CD4-positive, alpha-beta T cell (primary cell): ENCODE results near the gene AP3B1. TPM values are rescaled to one million over a fixed set of nuclear protein-coding genes. Genes with fewer than 3 reads are reported as not detected.

Experiments used
- ATAC-seq: fragments of 200-7000 bp; cut with Tn5 transposase; one replicate; pipeline ENCODE4 v1.10.0; 2022; ENCODE audit warnings: mild to moderate bottlenecking; ENCODE audit not compliant: poor library complexity
- CTCF ChIA-PET: fragments of 350-600 bp; sonication (Branson Sonifier 250); formaldehyde crosslinking; loops from one replicate; lab custom pipeline; 2021; ENCODE audit warnings: antibody characterized with exemption, inconsistent platforms; lab: Charles Lee
- POLR2A ChIA-PET: fragments of 350-600 bp; sonication (Branson Sonifier 250); formaldehyde crosslinking; loops from one replicate; lab custom pipeline; 2021; ENCODE audit warnings: antibody characterized with exemption, inconsistent platforms; lab: Charles Lee
- DNase-seq, 14 experiments: peaks; one replicate each; pipeline ENCODE4 v3.0.0-alpha.2; 2013 to 2020; ENCODE audit warnings: mixed read lengths in 2 of 14
- H3K27ac ChIP-seq, 2 donors: one replicate each; pipeline versions ENCODE4 v1.5.1 to v1.7.0; 2013; ENCODE audit warnings: low read length in 2 of 2, low read depth in 1 of 2, mild to moderate bottlenecking in 1 of 2
- H3K27me3 ChIP-seq, 2 experiments: 1 replicate in 1 of 2; 2 replicates in 1 of 2; pipeline versions ENCODE4 v1.6.1 to v1.7.0; 2013; ENCODE audit warnings: low read length in 2 of 2, control low read depth in 1 of 2, mild to moderate bottlenecking in 1 of 2, moderate library complexity in 1 of 2; ENCODE audit not compliant: insufficient read depth in 2 of 2, control insufficient read depth in 1 of 2
- H3K36me3 ChIP-seq: one replicate; pipeline ENCODE4 v1.6.1; 2013; ENCODE audit warnings: low read length, control low read depth; ENCODE audit not compliant: insufficient read depth
- H3K4me1 ChIP-seq: one replicate; pipeline ENCODE4 v1.6.1; 2013; ENCODE audit warnings: low read length, control low read depth; ENCODE audit not compliant: insufficient read depth
- H3K4me3 ChIP-seq: one replicate; pipeline ENCODE4 v1.5.1; 2013; ENCODE audit warnings: mild to moderate bottlenecking, low read length, moderate library complexity
- H3K9me3 ChIP-seq, 2 experiments: 1 replicate in 1 of 2; 2 replicates in 1 of 2; pipeline versions ENCODE4 v1.6.1 to v1.7.0; 2013; ENCODE audit warnings: low read length in 2 of 2, mild to moderate bottlenecking in 2 of 2, control low read depth in 1 of 2, moderate library complexity in 1 of 2; ENCODE audit not compliant: control insufficient read depth in 1 of 2, insufficient read depth in 1 of 2
- H3K27ac Mint-ChIP-seq: one replicate; pipeline ENCODE4 v1.8.0; 2020; ENCODE audit warnings: mixed read lengths
- H3K27me3 Mint-ChIP-seq: one replicate; pipeline ENCODE4 v1.8.0; 2021; ENCODE audit warnings: mixed read lengths
- H3K36me3 Mint-ChIP-seq: one replicate; pipeline ENCODE4 v1.8.0; 2021; ENCODE audit warnings: low read depth, mixed read lengths
- H3K4me1 Mint-ChIP-seq: one replicate; pipeline ENCODE4 v1.8.0; 2021; ENCODE audit warnings: low read depth, mixed read lengths
- H3K4me3 Mint-ChIP-seq: one replicate; pipeline ENCODE4 v1.8.0; 2020; ENCODE audit warnings: mild to moderate bottlenecking, mixed read lengths
- H3K9me3 Mint-ChIP-seq: one replicate; pipeline ENCODE4 v1.8.0; 2020; ENCODE audit warnings: mixed read lengths
- CTCF ChIP-seq: fragments of 200-600 bp; IDR thresholded peaks from one replicate; pipeline ENCODE4 v1.8.0; 2022; ENCODE audit warnings: antibody characterized with exemption, mild to moderate bottlenecking
- intact Hi-C, 2 experiments: fragments of 100-400 bp; cut with DNase I in 1 of 2; cut with micrococcal nuclease in 1 of 2; formaldehyde crosslinking; loops; one replicate each; pipeline versions ENCODE4 v1.15.1 to v1.9.0; 2023 to 2025; cut with DNase I, micrococcal nuclease
- total RNA-seq, 174 experiments: library from RNA in 2 of 174; stranded (reverse) in 2 of 174; gene quantifications; one replicate each; pipeline ENCODE4 v1.2.3 and lab custom pipeline; 2021 to 2026

AP3B1 gene
- total RNA-seq, 2 experiments from 2014 or later: 24.5 to 24.6 TPM

- TF ChIP-seq CTCF: no peak
- intact Hi-C loops: no loop called here
- ATAC-seq (no peak), DNase-seq (no peak)
- H3K27ac Mint-ChIP-seq: no peak overlapping the region
- H3K4me3 ChIP-seq: no peak overlapping the region
- no peaks in the 10 kb centered on the region for H3K9me3 ChIP-seq
- H3K4me1 ChIP-seq: no peaks in the 10 kb centered on the region
- H3K4me1 Mint-ChIP-seq: no peaks in the 10 kb centered on the region
- POLR2A ChIA-PET: no interaction called here
- no peak overlapping the region for H3K4me3 Mint-ChIP-seq
- H3K36me3 Mint-ChIP-seq: peaks cover 43% of the 10 kb centered on the region
- no peak overlapping the region for H3K27ac ChIP-seq
- H3K9me3 Mint-ChIP-seq: no peaks in the 10 kb centered on the region
- no peaks in the 10 kb centered on the region for H3K27me3 Mint-ChIP-seq
- CTCF ChIA-PET: no interaction called here
- H3K36me3 ChIP-seq: peaks cover under 1% of the 10 kb centered on the region
- H3K27me3 ChIP-seq: no peaks in the 10 kb centered on the region
Observed at GRCh38 chr5:78005021-78005785, 289.3 kb downstream of the AP3B1 start.

GRCh38 chr5:78004559-78004958 is 289.9 kb downstream of the AP3B1 start:
- Histone ChIP-seq H3K36me3 (peaks cover 5% of the 10 kb centered on the region), H3K4me3 (no peak overlapping the region), H3K9me3 (no peaks in the 10 kb centered on the region), H3K27ac (no peak overlapping the region), H3K27me3 (no peaks in the 10 kb centered on the region), H3K4me1 (no peaks in the 10 kb centered on the region)
- ChIA-PET POLR2A (no interaction called here), CTCF (no interaction called here)
- Mint-ChIP-seq H3K4me3 (no peak overlapping the region), H3K27ac (no peak overlapping the region), H3K36me3 (peaks cover 45% of the 10 kb centered on the region), H3K9me3 (no peaks in the 10 kb centered on the region), H3K4me1 (no peaks in the 10 kb centered on the region), H3K27me3 (no peaks in the 10 kb centered on the region)
- TF ChIP-seq CTCF: no peak
- intact Hi-C loops: no loop called here
- ATAC-seq: no peak
- DNase-seq: no peak

- H3K4me3 Mint-ChIP-seq: no peak overlapping the region
- intact Hi-C loops: no loop called here
- no peak overlapping the region for H3K27ac ChIP-seq
- H3K27me3 Mint-ChIP-seq: no peaks in the 10 kb centered on the region
- H3K36me3 Mint-ChIP-seq: peaks cover 52% of the 10 kb centered on the region
- H3K9me3 Mint-ChIP-seq: no peaks in the 10 kb centered on the region
- no peak overlapping the region for H3K4me3 ChIP-seq
- ChIA-PET CTCF (no interaction called here), POLR2A (no interaction called here)
- no peaks in the 10 kb centered on the region for H3K27me3 ChIP-seq
- TF ChIP-seq CTCF: no peak
- no peaks in the 10 kb centered on the region for H3K4me1 Mint-ChIP-seq
- ATAC-seq (no peak), DNase-seq (no peak)
- no peaks in the 10 kb centered on the region for H3K4me1 ChIP-seq
- peaks cover 5% of the 10 kb centered on the region for H3K36me3 ChIP-seq
- no peaks in the 10 kb centered on the region for H3K9me3 ChIP-seq
- H3K27ac Mint-ChIP-seq: no peak overlapping the region
Observed at GRCh38 chr5:78003919-78004318, 290.6 kb downstream of the AP3B1 start.
